Astrocyte (in vitro differentiated cells and primary cell): ENCODE results near the gene PNMT. TPM values are rescaled to one million over a fixed set of nuclear protein-coding genes. Genes with fewer than 3 reads are reported as not detected.

ENCODE experiments used
- DNase-seq: peaks from one replicate; pipeline ENCODE4 v3.0.0-alpha.2; 2010; ENCODE audit warnings: low read depth
- FAIRE-seq: peaks from 2 replicates; lab custom pipeline; 2011; peaks lifted over from hg19 to GRCh38; lab: Jason Lieb, UNC
- H2AFZ ChIP-seq: 2 replicates; pipeline ENCODE4 v1.6.0; 2012; ENCODE audit warnings: low read depth, low read length, inconsistent platforms
- H3K27ac ChIP-seq: 2 replicates; pipeline ENCODE4 v1.5.1; 2011; ENCODE audit warnings: low read depth, low read length, inconsistent platforms
- H3K27me3 ChIP-seq: 2 replicates; pipeline ENCODE4 v1.6.0; 2011; ENCODE audit warnings: low read length, inconsistent platforms; ENCODE audit not compliant: insufficient read depth
- H3K36me3 ChIP-seq: 2 replicates; pipeline ENCODE4 v1.5.1; 2011; ENCODE audit warnings: low read length, inconsistent platforms; ENCODE audit not compliant: insufficient read depth
- H3K4me1 ChIP-seq: 2 replicates; pipeline ENCODE4 v1.5.1; 2011; ENCODE audit warnings: low read length, inconsistent platforms; ENCODE audit not compliant: insufficient read depth
- H3K4me2 ChIP-seq: 2 replicates; pipeline ENCODE4 v1.6.0; 2012; ENCODE audit warnings: low read length, inconsistent platforms
- H3K4me3 ChIP-seq: 2 replicates; pipeline ENCODE4 v1.5.1; 2011; ENCODE audit warnings: low read depth, mild to moderate bottlenecking, low read length, inconsistent platforms; ENCODE audit not compliant: insufficient read depth
- H3K79me2 ChIP-seq: 2 replicates; pipeline ENCODE4 v1.6.0; 2012; ENCODE audit warnings: mild to moderate bottlenecking, low read length, inconsistent platforms; ENCODE audit not compliant: insufficient read depth
- H3K9ac ChIP-seq: 2 replicates; pipeline ENCODE4 v1.6.0; 2012; ENCODE audit warnings: mild to moderate bottlenecking, low read length, inconsistent platforms
- H3K9me3 ChIP-seq: 2 replicates; pipeline ENCODE4 v1.5.1; 2012; ENCODE audit warnings: low read depth, mild to moderate bottlenecking, low read length, inconsistent platforms; ENCODE audit not compliant: insufficient read depth
- H4K20me1 ChIP-seq: 2 replicates; pipeline ENCODE4 v1.6.0; 2012; ENCODE audit warnings: low read length, inconsistent platforms; ENCODE audit not compliant: insufficient read depth
- H3K27ac Mint-ChIP-seq: one replicate; pipeline ENCODE4 v1.8.0; 2021; ENCODE audit warnings: mild to moderate bottlenecking, mixed read lengths; ENCODE audit not compliant: unreplicated experiment
- H3K27me3 Mint-ChIP-seq: one replicate; pipeline ENCODE4 v1.8.0; 2021; ENCODE audit warnings: low read depth, mixed read lengths; ENCODE audit not compliant: unreplicated experiment
- H3K36me3 Mint-ChIP-seq: one replicate; pipeline ENCODE4 v1.8.0; 2021; ENCODE audit warnings: low read depth, mixed read lengths; ENCODE audit not compliant: unreplicated experiment
- H3K4me1 Mint-ChIP-seq: one replicate; pipeline ENCODE4 v1.8.0; 2021; ENCODE audit warnings: low read depth, mixed read lengths; ENCODE audit not compliant: unreplicated experiment
- H3K4me3 Mint-ChIP-seq: one replicate; pipeline ENCODE4 v1.8.0; 2021; ENCODE audit warnings: mild to moderate bottlenecking, moderate library complexity, mixed read lengths; ENCODE audit not compliant: unreplicated experiment
- H3K9me3 Mint-ChIP-seq: one replicate; pipeline ENCODE4 v1.8.0; 2021; ENCODE audit warnings: mild to moderate bottlenecking, mixed read lengths; ENCODE audit not compliant: unreplicated experiment
- EZH2 ChIP-seq: IDR thresholded peaks from 2 replicates; pipeline ENCODE4 v1.6.1; 2012; ENCODE audit warnings: mild to moderate bottlenecking, low read length, inconsistent platforms; ENCODE audit not compliant: insufficient read depth
- total RNA-seq: library from RNA; stranded (reverse); gene quantifications from 2 replicates; pipeline ENCODE4 v1.2.1, GENCODE V29; 2021
- TF ChIP-seq, protein P1 (sequence below): IDR thresholded peaks from 2 replicates; pipeline ENCODE4 v1.5.1; 2011; ENCODE audit warnings: low read depth, mild to moderate bottlenecking, inconsistent platforms, low read length, moderate library complexity; ENCODE audit not compliant: insufficient read depth

The PNMT gene
- total RNA-seq, 1 donor from 2014 or later = 0.59 TPM

GRCh38 chr17:39619786-39620101 is 48.5 kb upstream of the PNMT start:
- H3K79me2 ChIP-seq = no peaks in the 10 kb centered on the region
- Mint-ChIP-seq H3K4me1 (no peaks in the 10 kb centered on the region), H3K27me3 (peaks cover 79% of the 10 kb centered on the region), H3K4me3 (no peak overlapping the region), H3K9me3 (no peaks in the 10 kb centered on the region), H3K27ac (no peak overlapping the region), H3K36me3 (no peaks in the 10 kb centered on the region)
- TF ChIP-seq, protein P1, sequence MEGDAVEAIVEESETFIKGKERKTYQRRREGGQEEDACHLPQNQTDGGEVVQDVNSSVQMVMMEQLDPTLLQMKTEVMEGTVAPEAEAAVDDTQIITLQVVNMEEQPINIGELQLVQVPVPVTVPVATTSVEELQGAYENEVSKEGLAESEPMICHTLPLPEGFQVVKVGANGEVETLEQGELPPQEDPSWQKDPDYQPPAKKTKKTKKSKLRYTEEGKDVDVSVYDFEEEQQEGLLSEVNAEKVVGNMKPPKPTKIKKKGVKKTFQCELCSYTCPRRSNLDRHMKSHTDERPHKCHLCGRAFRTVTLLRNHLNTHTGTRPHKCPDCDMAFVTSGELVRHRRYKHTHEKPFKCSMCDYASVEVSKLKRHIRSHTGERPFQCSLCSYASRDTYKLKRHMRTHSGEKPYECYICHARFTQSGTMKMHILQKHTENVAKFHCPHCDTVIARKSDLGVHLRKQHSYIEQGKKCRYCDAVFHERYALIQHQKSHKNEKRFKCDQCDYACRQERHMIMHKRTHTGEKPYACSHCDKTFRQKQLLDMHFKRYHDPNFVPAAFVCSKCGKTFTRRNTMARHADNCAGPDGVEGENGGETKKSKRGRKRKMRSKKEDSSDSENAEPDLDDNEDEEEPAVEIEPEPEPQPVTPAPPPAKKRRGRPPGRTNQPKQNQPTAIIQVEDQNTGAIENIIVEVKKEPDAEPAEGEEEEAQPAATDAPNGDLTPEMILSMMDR = no peak
- no peak for TF ChIP-seq EZH2
- no peak overlapping the region for H3K4me2 ChIP-seq
- no peak overlapping the region for H2AFZ ChIP-seq
- no peak overlapping the region for H3K4me3 ChIP-seq
- H3K36me3 ChIP-seq = no peaks in the 10 kb centered on the region
- no peak overlapping the region for H3K9ac ChIP-seq
- H3K4me1 ChIP-seq = peaks cover 11% of the 10 kb centered on the region
- no peaks in the 10 kb centered on the region for H4K20me1 ChIP-seq
- no peaks in the 10 kb centered on the region for H3K9me3 ChIP-seq
- H3K27me3 ChIP-seq = peaks cover 29% of the 10 kb centered on the region
- FAIRE-seq = no peak
- no peak for DNase-seq
- no peak overlapping the region for H3K27ac ChIP-seq

DNA sequence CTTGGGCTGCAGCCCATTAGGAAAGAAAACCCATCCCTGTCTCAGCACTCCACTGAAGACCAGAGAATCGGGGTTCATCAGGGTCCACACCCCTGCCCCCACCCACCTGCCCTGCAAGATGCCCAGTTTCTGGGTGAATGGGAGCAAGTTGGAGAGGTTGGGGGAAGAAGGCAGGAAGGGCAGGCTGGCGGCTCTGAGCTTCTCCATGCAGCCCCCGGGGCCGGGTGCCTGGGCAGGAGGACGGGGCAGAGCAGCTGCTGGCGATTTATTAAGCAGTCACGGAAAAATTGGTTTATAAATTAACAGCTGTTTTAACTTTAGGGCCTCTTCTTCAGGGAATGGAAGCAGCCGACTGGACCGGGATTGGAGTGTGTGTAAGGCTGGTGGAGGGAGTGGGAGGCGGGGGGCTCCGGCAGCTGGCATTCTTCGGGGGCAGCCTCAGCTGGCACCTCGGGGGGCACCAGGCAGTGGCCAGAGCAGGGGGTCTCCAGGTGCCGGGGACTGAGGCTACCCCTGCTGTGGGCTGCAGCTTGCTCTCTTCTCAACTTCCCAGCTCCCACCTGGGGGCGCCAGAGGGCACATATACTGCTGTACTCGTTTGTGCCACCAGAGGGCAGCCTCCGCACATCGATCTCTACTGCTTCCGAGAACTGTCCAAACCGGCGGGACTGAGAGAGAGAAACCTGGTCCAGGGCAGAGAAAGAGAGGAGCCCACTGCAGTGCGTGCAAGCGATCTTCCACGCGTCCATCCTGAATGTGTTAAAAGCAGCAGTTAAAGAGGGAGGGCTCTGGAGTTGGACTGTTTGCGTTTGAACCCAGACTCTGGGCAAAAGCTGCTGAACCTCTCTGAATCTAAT is 46.5 kb upstream of the PNMT start:
- Histone ChIP-seq H3K9ac (no peak overlapping the region), H3K27me3 (peaks cover 34% of the 10 kb centered on the region), H3K4me1 (peaks cover 12% of the 10 kb centered on the region), H3K4me2 (peak overlapping the region; percentile 71), H3K4me3 (no peak overlapping the region), H2AFZ (peak overlapping the region; percentile 64), H3K9me3 (no peaks in the 10 kb centered on the region), H4K20me1 (no peaks in the 10 kb centered on the region), H3K27ac (no peak overlapping the region), H3K79me2 (no peaks in the 10 kb centered on the region), H3K36me3 (no peaks in the 10 kb centered on the region)
- FAIRE-seq = no peak
- TF ChIP-seq, protein P1 = peak; percentile 100
- no peak for TF ChIP-seq EZH2
- Mint-ChIP-seq H3K4me1 (no peaks in the 10 kb centered on the region), H3K9me3 (no peaks in the 10 kb centered on the region), H3K4me3 (peak overlapping the region; percentile 47), H3K27me3 (peaks cover 77% of the 10 kb centered on the region), H3K27ac (no peak overlapping the region), H3K36me3 (no peaks in the 10 kb centered on the region)
- DNase-seq = peak; percentile 31
